Endothelial cell of umbilical vein (primary cell): Measurements from ENCODE around the gene BLOC1S4. TPM values are rescaled to one million over a fixed set of nuclear protein-coding genes. Genes with fewer than 3 reads are reported as not detected.

ENCODE experiments used
- BruUV-seq: library from RNA; stranded (reverse); fragments of 400-500 nt; replicated peaks from 2 replicates; lab custom pipeline; 2021; lab: Mats Ljungman, UMichigan
- CTCF ChIA-PET: fragments of 300-600, 350-600 bp; sonication (Branson Sonifier 250); formaldehyde crosslinking; loops from one replicate; lab custom pipeline; 2021; ENCODE audit warnings: antibody characterized with exemption, inconsistent platforms; lab: Charles Lee
- POLR2A ChIA-PET: fragments of 300-600, 350-600 bp; sonication (Branson Sonifier 250); formaldehyde crosslinking; loops from one replicate; lab custom pipeline; 2021; ENCODE audit warnings: antibody characterized with exemption, inconsistent platforms; lab: Charles Lee
- DNase-seq: peaks from one replicate; pipeline ENCODE4 v3.0.0-alpha.2; 2011; ENCODE audit warnings: low read depth, low spot score
- FAIRE-seq: peaks from 2 replicates; lab custom pipeline; 2011; peaks lifted over from hg19 to GRCh38; lab: Jason Lieb, UNC
- H2AFZ ChIP-seq: 2 replicates; pipeline ENCODE4 v1.6.0; 2012; ENCODE audit warnings: low read depth, low read length, control low read depth, inconsistent platforms
- H3K27ac ChIP-seq: 2 replicates; pipeline ENCODE4 v1.5.1; 2011; ENCODE audit warnings: low read depth, mild to moderate bottlenecking, control low read depth, low read length, moderate library complexity; ENCODE audit not compliant: insufficient read depth
- H3K27me3 ChIP-seq, 2 experiments: 2 replicates each; pipeline versions ENCODE4 v1.6.0 to v1.6.1; 2011; ENCODE audit warnings: low read length in 2 of 2, mixed read lengths in 1 of 2; ENCODE audit not compliant: control insufficient read depth in 2 of 2, insufficient read depth in 2 of 2
- H3K36me3 ChIP-seq, 2 experiments: 2 replicates in 1 of 2; 3 replicates in 1 of 2; pipeline ENCODE4 v1.5.1; 2011; ENCODE audit warnings: low read length in 2 of 2, mild to moderate bottlenecking in 1 of 2, moderate library complexity in 1 of 2; ENCODE audit not compliant: control insufficient read depth in 2 of 2, insufficient read depth in 2 of 2; ENCODE audit errors: extremely low read depth in 1 of 2
- H3K4me1 ChIP-seq: 3 replicates; pipeline ENCODE4 v1.5.1; 2011; ENCODE audit warnings: mild to moderate bottlenecking, low read length; ENCODE audit not compliant: control insufficient read depth, insufficient read depth; ENCODE audit errors: extremely low read depth
- H3K4me2 ChIP-seq: 2 replicates; pipeline ENCODE4 v1.6.1; 2011; ENCODE audit warnings: low read length, control low read depth, mixed read lengths; ENCODE audit not compliant: insufficient read depth
- H3K4me3 ChIP-seq, 3 experiments: fragments of 200-600 bp in 1 of 3; sonication (generic), shearing (Covaris generic) in 1 of 3; replicated peaks in 1 of 3; 2 replicates each; pipeline ENCODE4 v1.5.1; 2011 to 2016; ENCODE audit warnings: control low read depth in 3 of 3, low read length in 3 of 3, mild to moderate bottlenecking in 2 of 3, inconsistent platforms in 1 of 3, low read depth in 1 of 3, moderate library complexity in 1 of 3; ENCODE audit not compliant: insufficient read depth in 1 of 3
- H3K79me2 ChIP-seq: 2 replicates; pipeline ENCODE4 v1.6.0; 2012; ENCODE audit warnings: low read length, inconsistent platforms; ENCODE audit not compliant: control insufficient read depth, insufficient read depth
- H3K9ac ChIP-seq: replicated peaks from 2 replicates; pipeline ENCODE3; 2011; ENCODE audit warnings: low read length, control low read depth; ENCODE audit not compliant: insufficient read depth; ENCODE audit errors: extremely low read depth
- H3K9me1 ChIP-seq: replicated peaks from 3 replicates; pipeline ENCODE4 v1.6.0; 2011; ENCODE audit warnings: mild to moderate bottlenecking, low read length; ENCODE audit not compliant: control insufficient read depth, insufficient read depth; ENCODE audit errors: extremely low read depth
- H3K9me3 ChIP-seq: replicated peaks from 2 replicates; pipeline ENCODE4 v1.5.1; 2012; ENCODE audit warnings: low read length, inconsistent platforms; ENCODE audit not compliant: control insufficient read depth, insufficient read depth
- H4K20me1 ChIP-seq: replicated peaks from 2 replicates; pipeline ENCODE3; 2011; ENCODE audit warnings: mild to moderate bottlenecking, low read length; ENCODE audit not compliant: control insufficient read depth, insufficient read depth; ENCODE audit errors: extremely low read depth
- EZH2 ChIP-seq: IDR thresholded peaks from 2 replicates; pipeline ENCODE4 v1.6.1; 2012; ENCODE audit warnings: borderline replicate concordance, low read depth, mild to moderate bottlenecking, moderate library complexity, low read length, inconsistent platforms; ENCODE audit not compliant: severe bottlenecking
- FOS ChIP-seq: IDR thresholded peaks from 2 replicates; pipeline ENCODE4 v1.6.1; 2011; ENCODE audit warnings: mild to moderate bottlenecking, low read length, moderate library complexity, borderline replicate concordance; ENCODE audit not compliant: insufficient read depth
- GATA2 ChIP-seq: IDR thresholded peaks from 2 replicates; pipeline ENCODE4 v1.7.0; 2011; ENCODE audit warnings: low read depth, mild to moderate bottlenecking, moderate library complexity, mixed read lengths, low read length; ENCODE audit not compliant: insufficient read length, insufficient read depth
- MYC ChIP-seq: IDR thresholded peaks from one replicate; pipeline ENCODE4 v1.6.1; 2011; ENCODE audit warnings: mild to moderate bottlenecking, low read depth, low read length
- POLR2A ChIP-seq: IDR thresholded peaks from 2 replicates; pipeline ENCODE4 v1.6.1; 2012; ENCODE audit warnings: low read depth, mild to moderate bottlenecking, control low read depth, low read length
- POLR2AphosphoS5 ChIP-seq: IDR thresholded peaks from 2 replicates; pipeline ENCODE4 v1.6.1; 2012; ENCODE audit warnings: low read depth, mild to moderate bottlenecking, control low read depth, low read length, moderate library complexity; ENCODE audit not compliant: insufficient read depth
- dilution Hi-C: fragments of 300-500 bp; cut with MboI; formaldehyde crosslinking; loops from one replicate; pipeline ENCODE4 v1.15.0; 2019; ENCODE audit warnings: low sequenced_read_pairs; ENCODE audit not compliant: extremely low pct_ligation_motif_present
- intact Hi-C: fragments of 100-400 bp; cut with micrococcal nuclease; formaldehyde crosslinking; loops from one replicate; pipeline ENCODE4 v1.10.0; 2022
- polyA plus RNA-seq, 4 experiments: library from polyadenylated mRNA; depleted of rRNA in 3 of 4; stranded (reverse) in 3 of 4; unstranded in 1 of 4; fragments of >200 nt; gene quantifications; 2 replicates each; pipeline versions ENCODE4 v1.2.1 to v1.2.3, GENCODE V29; 2011 to 2012; ENCODE audit warnings: missing spikeins in 1 of 4
- total RNA-seq: library from RNA; stranded (reverse); gene quantifications from 2 replicates; pipeline ENCODE4 v1.2.3, GENCODE V29; 2021
- TF ChIP-seq, protein P1 (sequence below): IDR thresholded peaks from 2 replicates; pipeline ENCODE4 v1.6.1; 2011; ENCODE audit not compliant: insufficient read depth, insufficient read length

BLOC1S4 gene
- total and polyA plus RNA-seq, 2 donors (not counting 3 experiments of a cell fraction or from before 2014, with no cell fraction given), result 12.7 to 16.9 TPM

DNA sequence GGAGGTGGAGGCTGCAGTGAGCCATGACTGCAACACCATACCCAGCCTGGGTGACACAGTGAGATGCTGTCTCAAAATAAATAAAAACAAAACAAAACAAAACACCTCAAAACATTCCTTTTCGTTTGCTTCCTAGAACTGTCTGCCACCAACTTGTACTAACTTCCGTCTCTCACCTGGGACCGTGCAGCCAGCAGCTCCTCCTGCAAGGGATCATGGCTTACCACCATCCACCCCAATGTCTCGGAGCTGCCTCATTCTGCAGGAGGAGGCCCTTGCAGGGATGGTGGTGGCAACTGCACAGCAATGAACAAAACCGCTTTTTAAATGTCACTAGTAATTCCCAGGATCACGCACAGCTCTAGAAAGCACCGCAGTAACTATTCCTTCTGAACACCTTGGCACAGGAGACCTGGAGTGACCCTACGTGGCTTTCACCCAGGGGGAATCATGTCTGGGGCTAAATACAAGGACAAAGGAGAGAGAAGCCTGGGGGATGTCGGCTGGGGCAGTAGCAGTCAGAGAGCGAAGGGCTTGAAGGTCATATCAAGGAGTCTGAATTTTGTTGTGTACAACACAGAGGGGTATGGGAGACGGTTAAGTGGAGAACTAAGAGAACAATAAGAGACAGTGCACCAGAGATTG lies 49.1 kb downstream of the BLOC1S4 start:
- Histone ChIP-seq H3K4me2 (no peak overlapping the region), H3K4me1 (no peaks in the 10 kb centered on the region), H3K79me2 (no peaks in the 10 kb centered on the region), H2AFZ (no peak overlapping the region), H4K20me1 (no peaks in the 10 kb centered on the region), H3K27me3 (peaks cover 7 to 12% of the 10 kb centered on the region in 2 experiments), H3K4me3 (no peak overlapping the region), H3K9me3 (no peaks in the 10 kb centered on the region), H3K9me1 (no peaks in the 10 kb centered on the region), H3K36me3 (no peaks in the 10 kb centered on the region), H3K9ac (no peak overlapping the region), H3K27ac (no peak overlapping the region)
- intact Hi-C loops (no loop called here), dilution Hi-C loops (no loop called here)
- CTCF ChIA-PET, result no interaction called here
- POLR2A ChIA-PET, result no interaction called here
- DNase-seq (no peak), FAIRE-seq (no peak)
- no TSS peak for BruUV-seq
- TF ChIP-seq GATA2 (no peak), MYC (no peak), EZH2 (no peak), POLR2A (no peak), POLR2AphosphoS5 (no peak)
- TF ChIP-seq, protein P1, sequence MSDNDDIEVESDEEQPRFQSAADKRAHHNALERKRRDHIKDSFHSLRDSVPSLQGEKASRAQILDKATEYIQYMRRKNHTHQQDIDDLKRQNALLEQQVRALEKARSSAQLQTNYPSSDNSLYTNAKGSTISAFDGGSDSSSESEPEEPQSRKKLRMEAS, result no peak

DNA sequence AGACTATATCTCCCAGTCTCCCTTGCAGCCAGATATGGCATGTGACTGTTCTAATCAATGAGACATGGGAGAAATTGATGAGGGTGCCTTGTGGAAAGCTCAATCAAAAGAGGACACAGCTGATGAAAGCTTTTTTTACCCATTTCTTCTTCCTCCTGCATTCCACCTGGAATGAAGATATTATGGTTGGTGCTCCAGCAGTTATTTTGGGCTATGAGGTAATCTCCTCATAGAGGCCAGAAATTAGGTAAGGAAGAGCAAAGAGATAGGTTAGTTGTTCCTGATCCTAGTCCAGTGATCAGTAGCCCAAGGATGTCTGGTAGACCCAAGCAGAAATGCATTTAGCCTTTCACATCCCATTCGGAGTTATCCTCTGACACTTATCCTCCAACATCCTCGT lies 49.7 kb downstream of the BLOC1S4 start:
- ChIA-PET POLR2A (no interaction called here), CTCF (no interaction called here)
- FAIRE-seq (no peak), DNase-seq (no peak)
- Histone ChIP-seq H4K20me1 (no peaks in the 10 kb centered on the region), H3K4me1 (no peaks in the 10 kb centered on the region), H2AFZ (no peak overlapping the region), H3K9me1 (no peaks in the 10 kb centered on the region), H3K4me3 (no peak overlapping the region), H3K9me3 (no peaks in the 10 kb centered on the region), H3K27me3 (peaks cover 7 to 13% of the 10 kb centered on the region in 2 experiments), H3K4me2 (no peak overlapping the region), H3K79me2 (no peaks in the 10 kb centered on the region), H3K36me3 (no peaks in the 10 kb centered on the region), H3K9ac (no peak overlapping the region), H3K27ac (no peak overlapping the region)
- intact Hi-C loops, result no loop called here
- TF ChIP-seq FOS, result no peak
- TF ChIP-seq, protein P1, result no peak
- no peak for TF ChIP-seq POLR2A
- no peak for TF ChIP-seq GATA2
- no peak for TF ChIP-seq EZH2
- TF ChIP-seq POLR2AphosphoS5, result no peak
- no TSS peak for BruUV-seq
- dilution Hi-C loops, result no loop called here

Other genes with a start within 250 kb of the BLOC1S4 start
- 0.09 TPM in 2 replicates for gene PPP2R2C, start 243.6 kb upstream of the BLOC1S4 start, total RNA-seq
- gene PPP2R2C, start 243.6 kb upstream of the BLOC1S4 start, polyA plus RNA-seq, result 0.03 TPM in 1 of 2 replicates, not detected in the other
- gene MAN2B2, start 141.0 kb upstream of the BLOC1S4 start, total RNA-seq, result 15.7 and 24.2 TPM in 2 replicates
- gene MAN2B2, start 141.0 kb upstream of the BLOC1S4 start, polyA plus RNA-seq, result 25.1 and 30.1 TPM in 2 replicates
- gene MRFAP1, start 75.5 kb upstream of the BLOC1S4 start, total RNA-seq, result 317 and 335 TPM in 2 replicates
- 119 and 170 TPM in 2 replicates for gene MRFAP1, start 75.5 kb upstream of the BLOC1S4 start, polyA plus RNA-seq
- not detected in 2 replicates for gene S100P, start 22.3 kb upstream of the BLOC1S4 start, total RNA-seq
- 0.06 TPM in 1 of 2 replicates, not detected in the other for gene S100P, start 22.3 kb upstream of the BLOC1S4 start, polyA plus RNA-seq
- 42.0 and 43.8 TPM in 2 replicates for gene MRFAP1L1, start 6.3 kb upstream of the BLOC1S4 start, total RNA-seq
- 15.6 and 28.7 TPM in 2 replicates for gene MRFAP1L1, start 6.3 kb upstream of the BLOC1S4 start, polyA plus RNA-seq
- gene KIAA0232, start 66.6 kb downstream of the BLOC1S4 start, total RNA-seq, result 14.6 and 18.4 TPM in 2 replicates
- 3.9 and 5.3 TPM in 2 replicates for gene KIAA0232, start 66.6 kb downstream of the BLOC1S4 start, polyA plus RNA-seq
- gene TBC1D14, start 193.7 kb downstream of the BLOC1S4 start, total RNA-seq, result 23.3 and 24.8 TPM in 2 replicates
- 22.2 and 23.7 TPM in 2 replicates for gene TBC1D14, start 193.7 kb downstream of the BLOC1S4 start, polyA plus RNA-seq